Fibroblast of villous mesenchyme (primary cell): Measurements from ENCODE around the gene ARAP2. TPM values are rescaled to one million over a fixed set of nuclear protein-coding genes. Genes with fewer than 3 reads are reported as not detected.

Source experiments
- DNase-seq: peaks from one replicate; pipeline ENCODE4 v3.0.0-alpha.2; 2010; ENCODE audit warnings: low read depth
- H3K4me3 ChIP-seq: 2 replicates; pipeline ENCODE4 v1.5.1; 2011; ENCODE audit warnings: low read depth, mild to moderate bottlenecking, low read length
- CTCF ChIP-seq: IDR thresholded peaks from 2 replicates; pipeline ENCODE4 v1.5.1; 2012; ENCODE audit warnings: low read depth, mild to moderate bottlenecking, low read length; ENCODE audit not compliant: insufficient read depth
- total RNA-seq: library from RNA; depleted of rRNA; stranded (reverse); fragments of >200 nt; gene quantifications from 2 replicates; pipeline ENCODE4 v1.2.3, GENCODE V29; 2012

ARAP2 gene, protein sequence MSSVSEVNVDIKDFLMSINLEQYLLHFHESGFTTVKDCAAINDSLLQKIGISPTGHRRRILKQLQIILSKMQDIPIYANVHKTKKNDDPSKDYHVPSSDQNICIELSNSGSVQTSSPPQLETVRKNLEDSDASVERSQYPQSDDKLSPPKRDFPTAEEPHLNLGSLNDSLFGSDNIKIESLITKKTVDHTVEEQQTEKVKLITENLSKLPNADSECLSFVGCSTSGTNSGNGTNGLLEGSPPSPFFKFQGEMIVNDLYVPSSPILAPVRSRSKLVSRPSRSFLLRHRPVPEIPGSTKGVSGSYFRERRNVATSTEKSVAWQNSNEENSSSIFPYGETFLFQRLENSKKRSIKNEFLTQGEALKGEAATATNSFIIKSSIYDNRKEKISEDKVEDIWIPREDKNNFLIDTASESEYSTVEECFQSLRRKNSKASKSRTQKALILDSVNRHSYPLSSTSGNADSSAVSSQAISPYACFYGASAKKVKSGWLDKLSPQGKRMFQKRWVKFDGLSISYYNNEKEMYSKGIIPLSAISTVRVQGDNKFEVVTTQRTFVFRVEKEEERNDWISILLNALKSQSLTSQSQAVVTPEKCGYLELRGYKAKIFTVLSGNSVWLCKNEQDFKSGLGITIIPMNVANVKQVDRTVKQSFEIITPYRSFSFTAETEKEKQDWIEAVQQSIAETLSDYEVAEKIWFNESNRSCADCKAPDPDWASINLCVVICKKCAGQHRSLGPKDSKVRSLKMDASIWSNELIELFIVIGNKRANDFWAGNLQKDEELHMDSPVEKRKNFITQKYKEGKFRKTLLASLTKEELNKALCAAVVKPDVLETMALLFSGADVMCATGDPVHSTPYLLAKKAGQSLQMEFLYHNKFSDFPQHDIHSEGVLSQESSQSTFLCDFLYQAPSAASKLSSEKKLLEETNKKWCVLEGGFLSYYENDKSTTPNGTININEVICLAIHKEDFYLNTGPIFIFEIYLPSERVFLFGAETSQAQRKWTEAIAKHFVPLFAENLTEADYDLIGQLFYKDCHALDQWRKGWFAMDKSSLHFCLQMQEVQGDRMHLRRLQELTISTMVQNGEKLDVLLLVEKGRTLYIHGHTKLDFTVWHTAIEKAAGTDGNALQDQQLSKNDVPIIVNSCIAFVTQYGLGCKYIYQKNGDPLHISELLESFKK (N-terminal part only)
- total RNA-seq: 4.8 and 11.2 TPM in 2 replicates

- H3K4me3 ChIP-seq: peak within 1 kb of the TSS; percentile 54
- no peak for DNase-seq
- no peak for TF ChIP-seq CTCF
Measured at GRCh38 chr4:36244257-36245082, at the start of gene ARAP2. TSS of gene ARAP2 (minus strand) at chr4:36244514. CDS start at chr4:36229486, 15,028 bp downstream.

DNA sequence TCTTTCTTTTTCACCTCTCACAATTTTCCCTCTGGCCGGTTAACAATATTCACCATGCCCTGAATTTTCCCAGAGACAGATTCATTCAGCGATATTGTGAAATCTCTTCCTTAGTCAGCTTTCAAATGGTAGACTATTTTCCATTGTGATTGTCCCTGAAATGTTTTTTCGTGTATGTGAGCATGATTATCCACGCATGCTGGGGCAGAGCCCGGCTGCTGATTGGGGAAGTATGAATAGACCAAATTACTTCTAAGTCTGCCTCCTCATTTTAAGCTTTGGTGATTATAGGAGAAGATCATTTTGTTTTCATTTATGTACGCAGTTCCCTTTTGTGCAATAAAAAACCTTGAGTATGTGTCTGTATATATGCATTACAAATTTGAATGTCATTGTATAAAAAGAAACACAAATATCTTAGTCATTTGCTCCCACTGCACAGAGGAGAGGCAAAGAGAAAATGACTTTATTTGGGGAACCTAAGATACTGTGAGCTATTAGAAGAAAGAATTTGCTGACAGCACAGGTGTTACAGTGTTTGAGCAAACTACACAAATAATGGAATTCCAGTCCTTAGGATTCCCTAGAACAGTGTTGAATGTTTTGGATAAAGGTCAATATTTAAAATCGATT is 48.4 kb upstream of the ARAP2 start:
- DNase-seq: no peak
- no peak overlapping the region for H3K4me3 ChIP-seq
- no peak for TF ChIP-seq CTCF

DNA sequence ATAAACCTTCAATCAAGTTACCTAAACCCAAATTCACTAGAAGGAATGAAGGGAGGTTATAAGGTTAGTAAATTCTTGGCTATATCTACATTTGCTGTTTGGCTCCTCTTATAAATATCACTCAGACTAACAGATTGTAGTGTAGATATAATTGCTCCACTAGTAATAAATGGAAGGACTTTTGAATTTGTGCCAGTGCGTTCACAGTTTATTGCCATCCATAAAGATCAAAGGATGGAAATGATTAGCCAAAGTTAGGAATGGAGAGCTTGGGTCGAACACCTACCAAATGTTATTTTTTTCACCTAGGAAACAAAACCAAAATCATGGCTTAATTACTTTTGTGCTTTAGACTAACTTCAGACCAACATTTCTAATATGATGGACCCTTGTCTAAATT is 46.3 kb upstream of the ARAP2 start:
- DNase-seq: no peak
- H3K4me3 ChIP-seq: no peak overlapping the region
- no peak for TF ChIP-seq CTCF

GRCh38 chr4:36288731-36289426 is 44.6 kb upstream of the ARAP2 start:
- no peak for DNase-seq
- no peak for TF ChIP-seq CTCF
- no peak overlapping the region for H3K4me3 ChIP-seq

DNA sequence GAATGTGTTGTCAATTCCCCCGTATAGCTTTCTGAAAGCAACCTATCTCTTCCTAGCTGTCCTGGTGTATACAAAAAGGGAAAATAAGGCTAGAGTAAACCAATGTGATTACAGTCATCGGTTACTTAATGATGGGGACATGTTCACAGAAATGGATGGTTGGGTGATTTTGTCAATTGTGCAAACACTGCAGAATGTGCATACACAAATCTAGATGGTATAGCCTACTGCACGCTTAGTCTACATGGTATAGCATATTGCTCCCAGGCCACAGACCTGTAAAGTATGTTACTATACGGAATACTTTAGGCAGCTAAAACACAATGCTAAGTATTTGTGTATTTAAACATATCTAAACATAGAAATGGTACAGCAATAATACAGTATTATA is 42.2 kb upstream of the ARAP2 start:
- H3K4me3 ChIP-seq: no peak overlapping the region
- no peak for DNase-seq
- TF ChIP-seq CTCF: no peak
